ENCODE measurements around the gene CADPS2. TPM values are rescaled to one million over a fixed set of nuclear protein-coding genes. Genes with fewer than 3 reads are reported as not detected.

The CADPS2 gene
- total and polyA plus RNA-seq, 2 of the 4 experiments (the other 2 are of a cell fraction): 0.10 to 0.54 TPM

GRCh38 chr7:122291189-122291588, 595.1 kb downstream of the CADPS2 start:
- Histone ChIP-seq H3K4me2 (ENCODE audit: low read depth, low read length) (no peak overlapping the region), H3K14ac (replicated peaks; ENCODE audit: low read depth, low read length) (no peak overlapping the region), H3K36me3 (ENCODE audit: control insufficient read depth, insufficient read depth, low read length) (no peaks in the 10 kb centered on the region), H2BK5ac (ENCODE audit: low read depth, low read length, poor library complexity, severe bottlenecking) (no peak overlapping the region), H3K4me3 (ENCODE audit: insufficient read depth, low read depth, low read length) (no peak overlapping the region), H3K4me1 (ENCODE audit: control insufficient read depth, insufficient read depth, low read length) (no peaks in the 10 kb centered on the region), H3K79me1 (ENCODE audit: low read depth in 1 of 2, low read length in 2 of 2) (no peaks in the 10 kb centered on the region), H2AK5ac (ENCODE audit: low read depth, low read length) (no peak overlapping the region), H3K9me3 (ENCODE audit: control insufficient read depth, insufficient read depth, low read length) (no peaks in the 10 kb centered on the region), H2BK120ac (ENCODE audit: low read depth, low read length) (no peak overlapping the region), H3K27ac (ENCODE audit: insufficient read depth, low read length) (no peak overlapping the region), H3K23ac (ENCODE audit: low read depth, low read length) (no peak overlapping the region), H3K4ac (ENCODE audit: low read depth, low read length) (no peak overlapping the region), H2AFZ (replicated peaks; ENCODE audit: low read length, poor library complexity) (no peak overlapping the region), H4K8ac (ENCODE audit: low read depth in 2 of 2, low read length in 2 of 2) (no peak overlapping the region), H2BK15ac (ENCODE audit: low read depth, low read length) (no peak overlapping the region), H3K27me3 (ENCODE audit: control insufficient read depth, insufficient read depth, low read length) (no peaks in the 10 kb centered on the region), H3K9ac (ENCODE audit: low read depth, low read length) (no peak overlapping the region), H2BK20ac (ENCODE audit: low read depth, low read length) (no peak overlapping the region), H2AK9ac (replicated peaks; ENCODE audit: low read depth, low read length, poor library complexity) (no peak overlapping the region), H3K56ac (ENCODE audit: extremely low read depth, insufficient read depth, low read length) (no peak overlapping the region), H4K20me1 (ENCODE audit: insufficient read depth, low read length) (no peaks in the 10 kb centered on the region), H4K91ac (ENCODE audit: insufficient read depth, low read depth, low read length) (no peak overlapping the region), H3K9me1 (ENCODE audit: insufficient read depth, low read length) (no peaks in the 10 kb centered on the region), H4K5ac (ENCODE audit: low read depth, low read length) (no peak overlapping the region), H3K18ac (ENCODE audit: low read depth, low read length) (no peak overlapping the region)
- POLR2A ChIA-PET (ENCODE audit: unreplicated experiment): no interaction called here
- dilution Hi-C loops (cut with HindIII; ENCODE audit: low sequenced_read_pairs, unreplicated experiment) (no loop called here), intact Hi-C loops (cut with micrococcal nuclease) (no loop called here), in situ Hi-C loops (cut with MboI; ENCODE audit: low sequenced_read_pairs) (no loop called here)
- CTCF ChIA-PET: no interaction called here
- DNase-seq (no peak), ATAC-seq (ENCODE audit: low read depth) (no peak)
- BruUV-seq (replicated peaks): no TSS peak
- no peak for TF ChIP-seq POLR2A (IDR thresholded peaks at IDR 0.05; ENCODE audit: low read depth, low read length)
- TF ChIP-seq, protein P1, sequence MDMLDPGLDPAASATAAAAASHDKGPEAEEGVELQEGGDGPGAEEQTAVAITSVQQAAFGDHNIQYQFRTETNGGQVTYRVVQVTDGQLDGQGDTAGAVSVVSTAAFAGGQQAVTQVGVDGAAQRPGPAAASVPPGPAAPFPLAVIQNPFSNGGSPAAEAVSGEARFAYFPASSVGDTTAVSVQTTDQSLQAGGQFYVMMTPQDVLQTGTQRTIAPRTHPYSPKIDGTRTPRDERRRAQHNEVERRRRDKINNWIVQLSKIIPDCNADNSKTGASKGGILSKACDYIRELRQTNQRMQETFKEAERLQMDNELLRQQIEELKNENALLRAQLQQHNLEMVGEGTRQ (IDR thresholded peaks at IDR 0.05; ENCODE audit: low read depth, low read length): no peak
- TF ChIP-seq CEBPB (IDR thresholded peaks at IDR 0.05; ENCODE audit: low read depth, low read length): no peak
- no peak for TF ChIP-seq FOS (IDR thresholded peaks at IDR 0.05; ENCODE audit: low read depth, low read length)
- TF ChIP-seq CHD1 (IDR thresholded peaks at IDR 0.05; ENCODE audit: low read depth, low read length): no peak
- TF ChIP-seq, protein P2, sequence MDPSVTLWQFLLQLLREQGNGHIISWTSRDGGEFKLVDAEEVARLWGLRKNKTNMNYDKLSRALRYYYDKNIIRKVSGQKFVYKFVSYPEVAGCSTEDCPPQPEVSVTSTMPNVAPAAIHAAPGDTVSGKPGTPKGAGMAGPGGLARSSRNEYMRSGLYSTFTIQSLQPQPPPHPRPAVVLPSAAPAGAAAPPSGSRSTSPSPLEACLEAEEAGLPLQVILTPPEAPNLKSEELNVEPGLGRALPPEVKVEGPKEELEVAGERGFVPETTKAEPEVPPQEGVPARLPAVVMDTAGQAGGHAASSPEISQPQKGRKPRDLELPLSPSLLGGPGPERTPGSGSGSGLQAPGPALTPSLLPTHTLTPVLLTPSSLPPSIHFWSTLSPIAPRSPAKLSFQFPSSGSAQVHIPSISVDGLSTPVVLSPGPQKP (IDR thresholded peaks at IDR 0.05; ENCODE audit: borderline replicate concordance, low read depth, low read length): no peak
- TF ChIP-seq MAFK (IDR thresholded peaks at IDR 0.05; ENCODE audit: low read depth, low read length): no peak
- TF ChIP-seq RFX5 (IDR thresholded peaks at IDR 0.05; ENCODE audit: low read depth, low read length): no peak
- TF ChIP-seq SMC3 (IDR thresholded peaks at IDR 0.05; ENCODE audit: low read depth, low read length): no peak
- TF ChIP-seq NFE2L2 (IDR thresholded peaks at IDR 0.05; ENCODE audit: low read depth, low read length): no peak
- TF ChIP-seq BHLHE40 (IDR thresholded peaks at IDR 0.05; ENCODE audit: low read depth, low read length): no peak
- TF ChIP-seq, protein P3, sequence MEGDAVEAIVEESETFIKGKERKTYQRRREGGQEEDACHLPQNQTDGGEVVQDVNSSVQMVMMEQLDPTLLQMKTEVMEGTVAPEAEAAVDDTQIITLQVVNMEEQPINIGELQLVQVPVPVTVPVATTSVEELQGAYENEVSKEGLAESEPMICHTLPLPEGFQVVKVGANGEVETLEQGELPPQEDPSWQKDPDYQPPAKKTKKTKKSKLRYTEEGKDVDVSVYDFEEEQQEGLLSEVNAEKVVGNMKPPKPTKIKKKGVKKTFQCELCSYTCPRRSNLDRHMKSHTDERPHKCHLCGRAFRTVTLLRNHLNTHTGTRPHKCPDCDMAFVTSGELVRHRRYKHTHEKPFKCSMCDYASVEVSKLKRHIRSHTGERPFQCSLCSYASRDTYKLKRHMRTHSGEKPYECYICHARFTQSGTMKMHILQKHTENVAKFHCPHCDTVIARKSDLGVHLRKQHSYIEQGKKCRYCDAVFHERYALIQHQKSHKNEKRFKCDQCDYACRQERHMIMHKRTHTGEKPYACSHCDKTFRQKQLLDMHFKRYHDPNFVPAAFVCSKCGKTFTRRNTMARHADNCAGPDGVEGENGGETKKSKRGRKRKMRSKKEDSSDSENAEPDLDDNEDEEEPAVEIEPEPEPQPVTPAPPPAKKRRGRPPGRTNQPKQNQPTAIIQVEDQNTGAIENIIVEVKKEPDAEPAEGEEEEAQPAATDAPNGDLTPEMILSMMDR (conservative IDR thresholded peaks at IDR 0.05; ENCODE audit: low read depth, low read length): no peak
- no peak for TF ChIP-seq RAD21 (IDR thresholded peaks at IDR 0.05; ENCODE audit: low read length)
- no peak for TF ChIP-seq MAZ (IDR thresholded peaks at IDR 0.05; ENCODE audit: borderline replicate concordance, low read depth, low read length)
- TF ChIP-seq MXI1 (IDR thresholded peaks at IDR 0.05; ENCODE audit: borderline replicate concordance, low read depth, low read length): no peak
- no peak for TF ChIP-seq RCOR1 (IDR thresholded peaks at IDR 0.05; ENCODE audit: insufficient replicate concordance, low read length)
- WGBS, 2 experiments (ENCODE audit: extremely low coverage in 2 of 2, insufficient read length in 1 of 2): no CpG with 5 or more reads among the region's 2 CpGs
